OCI-LY3 (cell line): ENCODE measurements around the gene C9orf50.

ENCODE experiments used
- H2AFZ ChIP-seq: fragments of 200-600, 300-600 bp; shearing (Covaris generic); 2 replicates; pipeline ENCODE4 v1.6.0; 2014; ENCODE audit warnings: antibody characterized with exemption, low read depth, low read length
- H3K27ac ChIP-seq: fragments of 200-600, 300-600 bp; sonication (generic); 2 replicates; pipeline ENCODE4 v1.5.1; 2014; ENCODE audit warnings: mild to moderate bottlenecking, low read length, moderate library complexity, mixed read lengths
- H3K27me3 ChIP-seq: fragments of 200-600, 300-600 bp; sonication (generic); 2 replicates; pipeline ENCODE4 v1.6.1; 2014; ENCODE audit warnings: low read depth, low read length, mixed read lengths
- H3K36me3 ChIP-seq: fragments of 200-600, 300-600 bp; sonication (generic); replicated peaks from 2 replicates; pipeline ENCODE3; 2014; ENCODE audit warnings: low read depth, low read length, mixed read lengths
- H3K4me1 ChIP-seq: fragments of 300-600, 200-600 bp; sonication (generic); 2 replicates; pipeline ENCODE4 v1.6.1; 2014; ENCODE audit warnings: low read length, mixed read lengths
- H3K4me2 ChIP-seq: fragments of 200-600, 300-600 bp; sonication (generic); 2 replicates; pipeline ENCODE4 v1.6.1; 2014; ENCODE audit warnings: low read length, mixed read lengths
- H3K4me3 ChIP-seq: fragments of 300-600, 200-600 bp; sonication (generic); 2 replicates; pipeline ENCODE4 v1.5.1; 2014; ENCODE audit warnings: antibody characterized with exemption, mild to moderate bottlenecking, low read length, moderate library complexity
- H3K79me2 ChIP-seq: fragments of 300-600, 200-600 bp; shearing (Covaris generic); 2 replicates; pipeline ENCODE4 v1.6.1; 2014; ENCODE audit warnings: mild to moderate bottlenecking, low read length, mixed read lengths
- H3K9ac ChIP-seq: fragments of 300-600, 200-600 bp; shearing (Covaris generic); 2 replicates; pipeline ENCODE4 v1.6.0; 2014; ENCODE audit warnings: mild to moderate bottlenecking, low read length, moderate library complexity
- H3K9me3 ChIP-seq: fragments of 200-600, 300-600 bp; shearing (Covaris generic); 2 replicates; pipeline ENCODE4 v1.6.1; 2014; ENCODE audit warnings: low read length, mixed read lengths; ENCODE audit not compliant: insufficient read depth
- H4K20me1 ChIP-seq: fragments of 200-600, 300-600 bp; sonication (generic); 2 replicates; pipeline ENCODE4 v1.6.1; 2016; ENCODE audit warnings: low read length, mixed read lengths; ENCODE audit not compliant: insufficient read depth
- CTCF ChIP-seq: fragments of 200-600, 300-600 bp; sonication (generic); IDR thresholded peaks from 2 replicates; pipeline ENCODE4 v1.5.1; 2014; ENCODE audit warnings: antibody characterized with exemption, low read length, low read depth
- EZH2phosphoT487 ChIP-seq: fragments of 200-600 bp; shearing (Covaris generic); IDR thresholded peaks from 2 replicates; pipeline ENCODE4 v1.6.1; 2018; ENCODE audit warnings: antibody characterized with exemption, mixed run types, low read depth

C9orf50 gene

GRCh38 chr9:129608561-129609481 lies 12.1 kb downstream of the C9orf50 start:
- H3K4me2 ChIP-seq = no peak overlapping the region
- H3K36me3 ChIP-seq = no peaks in the 10 kb centered on the region
- no peak overlapping the region for H3K27ac ChIP-seq
- H2AFZ ChIP-seq = no peak overlapping the region
- H3K27me3 ChIP-seq = peaks cover 22% of the 10 kb centered on the region
- peaks cover 9% of the 10 kb centered on the region for H3K4me1 ChIP-seq
- H3K9ac ChIP-seq = no peak overlapping the region
- TF ChIP-seq CTCF = no peak
- no peak for TF ChIP-seq EZH2phosphoT487
- no peaks in the 10 kb centered on the region for H3K79me2 ChIP-seq
- no peaks in the 10 kb centered on the region for H4K20me1 ChIP-seq
- H3K4me3 ChIP-seq = no peak overlapping the region
- H3K9me3 ChIP-seq = no peaks in the 10 kb centered on the region

GRCh38 chr9:129607027-129607387 lies 13.9 kb downstream of the C9orf50 start:
- no peak overlapping the region for H3K9ac ChIP-seq
- no peaks in the 10 kb centered on the region for H3K36me3 ChIP-seq
- TF ChIP-seq EZH2phosphoT487 (no peak), CTCF (no peak)
- no peak overlapping the region for H3K27ac ChIP-seq
- no peak overlapping the region for H3K4me2 ChIP-seq
- H3K79me2 ChIP-seq = no peaks in the 10 kb centered on the region
- no peaks in the 10 kb centered on the region for H4K20me1 ChIP-seq
- H2AFZ ChIP-seq = no peak overlapping the region
- no peaks in the 10 kb centered on the region for H3K9me3 ChIP-seq
- peaks cover 23% of the 10 kb centered on the region for H3K4me1 ChIP-seq
- H3K4me3 ChIP-seq = no peak overlapping the region
- H3K27me3 ChIP-seq = peaks cover 22% of the 10 kb centered on the region

- H3K9me3 ChIP-seq = no peaks in the 10 kb centered on the region
- H3K4me1 ChIP-seq = peaks cover 23% of the 10 kb centered on the region
- no peak overlapping the region for H3K4me3 ChIP-seq
- H3K36me3 ChIP-seq = no peaks in the 10 kb centered on the region
- no peak for TF ChIP-seq EZH2phosphoT487
- no peak for TF ChIP-seq CTCF
- H2AFZ ChIP-seq = no peak overlapping the region
- H3K27ac ChIP-seq = no peak overlapping the region
- no peak overlapping the region for H3K4me2 ChIP-seq
- H4K20me1 ChIP-seq = no peaks in the 10 kb centered on the region
- H3K79me2 ChIP-seq = no peaks in the 10 kb centered on the region
- peaks cover 17% of the 10 kb centered on the region for H3K27me3 ChIP-seq
- H3K9ac ChIP-seq = no peak overlapping the region
Observed at GRCh38 chr9:129606161-129607026, 14.5 kb downstream of the C9orf50 start.

GRCh38 chr9:129604766-129605163 lies 16.1 kb downstream of the C9orf50 start:
- Histone ChIP-seq H3K4me3 (no peak overlapping the region), H3K4me1 (peaks cover 17% of the 10 kb centered on the region), H2AFZ (no peak overlapping the region), H3K79me2 (no peaks in the 10 kb centered on the region), H3K9ac (no peak overlapping the region), H3K4me2 (no peak overlapping the region), H3K27ac (no peak overlapping the region), H3K27me3 (peaks cover 15% of the 10 kb centered on the region), H3K36me3 (no peaks in the 10 kb centered on the region), H3K9me3 (no peaks in the 10 kb centered on the region), H4K20me1 (no peaks in the 10 kb centered on the region)
- no peak for TF ChIP-seq CTCF
- TF ChIP-seq EZH2phosphoT487 = no peak
